AG04449 (cell line): ENCODE data around the gene TNRC6A.

ENCODE experiments used
- CTCF ChIA-PET: fragments of 350-600 bp; formaldehyde crosslinking; extraction: SDS; loops from one replicate; lab custom pipeline; 2021; ENCODE audit warnings: antibody characterized with exemption; lab: Yijun Ruan, JAX
- POLR2A ChIA-PET: fragments of 400-600, 350-600 bp; formaldehyde crosslinking; extraction: SDS; loops from one replicate; lab custom pipeline; 2020; ENCODE audit warnings: antibody characterized with exemption, inconsistent platforms; lab: Yijun Ruan, JAX
- DNase-seq: peaks from one replicate; pipeline ENCODE4 v3.0.0-alpha.2; 2010; ENCODE audit warnings: low read depth, low spot score
- H3K4me3 ChIP-seq: 2 replicates; pipeline ENCODE4 v1.5.1; 2011; ENCODE audit warnings: low read depth, mild to moderate bottlenecking, control low read depth, low read length
- CTCF ChIP-seq: IDR thresholded peaks from one replicate; pipeline ENCODE4 v1.5.1; 2011; ENCODE audit warnings: mild to moderate bottlenecking, moderate library complexity, low read length, control low read depth, inconsistent platforms; ENCODE audit not compliant: insufficient read depth; ENCODE audit errors: missing control alignments

The TNRC6A gene

DNA sequence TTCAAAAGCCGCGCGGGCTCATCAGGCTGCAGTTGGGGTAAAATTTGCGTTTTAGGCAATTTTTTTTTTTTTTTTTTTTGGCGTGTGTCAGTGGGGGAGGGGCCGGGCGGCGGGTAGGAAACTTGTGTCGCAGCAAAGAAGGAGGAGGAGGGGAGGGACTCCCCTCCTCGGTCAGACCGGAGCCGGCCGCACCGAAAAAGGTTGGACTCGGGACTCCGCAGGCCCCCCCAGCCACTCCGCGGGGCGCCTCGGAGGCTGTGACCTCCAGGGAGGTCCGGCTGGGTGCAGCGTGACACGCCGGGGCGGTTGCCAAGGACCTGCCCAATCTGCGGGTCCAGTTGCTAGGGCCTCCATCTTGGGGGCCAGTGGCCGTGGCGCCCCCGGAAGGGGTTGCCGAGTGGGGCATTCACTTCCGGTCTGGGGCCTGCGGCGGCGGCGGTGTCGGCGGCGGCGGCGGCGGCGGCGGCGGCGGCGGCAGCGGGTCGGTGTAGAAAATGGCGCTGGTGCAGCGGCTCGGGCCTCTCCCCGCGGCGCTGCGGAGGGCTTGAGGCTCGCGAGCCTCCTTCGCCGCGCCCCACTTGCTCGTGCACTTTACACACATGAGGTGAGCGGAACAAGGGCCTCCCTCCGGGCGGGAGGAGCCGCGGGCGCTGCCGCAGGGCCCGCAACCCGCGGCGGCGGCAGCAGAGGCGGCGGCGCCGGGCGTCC, at the start of gene TNRC6A:
TNRC6A (plus strand) TSS at position 409 of the 708 bp plus-strand sequence; CDS start at position 600, 191 bp downstream.
- TF ChIP-seq CTCF, result no peak
- peak within 1 kb of the TSS; percentile 79 for H3K4me3 ChIP-seq
- POLR2A ChIA-PET, result no interaction called here
- CTCF ChIA-PET, result interaction anchor here (1.0 to 1.7 kb wide), 4 partner anchors 12 to 150 kb away, joined by 3 to 9 read pairs (median 6); no protein-coding TSS in a partner anchor
- peak; percentile 26 for DNase-seq

GRCh38 chr16:24681793-24682192, 47.7 kb upstream of the TNRC6A start:
- H3K4me3 ChIP-seq, result no peak overlapping the region
- DNase-seq, result no peak
- POLR2A ChIA-PET, result interaction anchor here (0.7 kb wide), 1 partner anchor 11 kb away, joined by 3 read pairs; no protein-coding TSS in a partner anchor
- CTCF ChIA-PET, result interaction anchor here (1.0 to 3.5 kb wide), 6 partner anchors 8 to 101 kb away, joined by 3 to 16 read pairs (median 4); no protein-coding TSS in a partner anchor
- TF ChIP-seq CTCF, result no peak

- ChIA-PET POLR2A (interaction anchor here (1.6 kb wide), 1 partner anchor 14 kb away, joined by 4 read pairs; no protein-coding TSS in a partner anchor), CTCF (interaction anchor here (0.8 to 1.6 kb wide), 5 partner anchors 9 to 103 kb away, joined by 3 to 5 read pairs (median 4); no protein-coding TSS in a partner anchor)
- TF ChIP-seq CTCF, result no peak
- no peak for DNase-seq
- no peak overlapping the region for H3K4me3 ChIP-seq
These were observed 46.2 kb upstream of the TNRC6A start for GRCh38 chr16:24683250-24683649.

DNA sequence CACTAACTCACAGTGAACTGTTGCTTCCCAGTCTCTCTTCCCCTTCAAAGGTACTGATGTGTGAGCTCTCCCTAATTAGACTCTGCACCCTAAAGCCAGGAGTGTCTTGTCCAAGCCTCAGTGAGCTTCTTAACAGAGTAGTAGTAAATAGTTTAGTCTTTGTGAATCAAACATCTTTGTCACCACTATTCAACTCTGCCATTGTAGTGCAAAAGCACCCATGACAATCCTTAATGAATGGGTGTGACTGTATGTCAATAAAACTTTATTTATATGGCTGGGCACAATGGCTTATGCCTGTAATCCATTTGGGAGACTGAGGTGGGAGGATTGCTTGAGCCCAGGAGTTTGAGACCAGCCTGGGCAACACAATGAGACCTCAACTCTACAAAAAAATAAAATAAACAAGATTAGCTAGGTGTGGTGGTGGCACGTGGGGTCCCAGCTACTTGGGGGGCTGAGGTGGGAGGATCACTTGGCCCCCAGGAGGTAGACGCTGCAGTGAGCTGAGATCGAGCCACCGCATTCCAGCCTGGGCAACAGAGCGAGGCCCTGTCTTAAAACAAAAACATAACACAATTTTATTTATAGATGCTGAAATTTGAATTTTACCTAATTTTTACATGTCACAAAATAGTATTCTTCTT, 45.5 kb upstream of the TNRC6A start:
- DNase-seq, result no peak
- no peak for TF ChIP-seq CTCF
- POLR2A ChIA-PET, result interaction anchor here (1.6 kb wide), 1 partner anchor 14 kb away, joined by 4 read pairs; no protein-coding TSS in a partner anchor
- H3K4me3 ChIP-seq, result no peak overlapping the region
- CTCF ChIA-PET, result interaction anchor here (0.8 to 1.6 kb wide), 6 partner anchors 10 to 103 kb away, joined by 3 to 5 read pairs (median 4); no protein-coding TSS in a partner anchor

- H3K4me3 ChIP-seq, result no peak overlapping the region
- CTCF ChIA-PET, result interaction anchor here (0.8 to 5.8 kb wide), 4 partner anchors 9 to 106 kb away, joined by 3 to 72 read pairs (median 8); no protein-coding TSS in a partner anchor
- no peak for TF ChIP-seq CTCF
- POLR2A ChIA-PET, result no interaction called here
- DNase-seq, result no peak
These were observed 43.7 kb upstream of the TNRC6A start for GRCh38 chr16:24685539-24686432.
